ENCODE results near the gene MED12L. TPM values are rescaled to one million over a fixed set of nuclear protein-coding genes. Genes with fewer than 3 reads are reported as not detected.
"Not testable (repeated sequence)": the region's sequence is repeated elsewhere in the genome, so short reads cannot be mapped to it uniquely, and the experiment has no call there.

The MED12L gene
- total and polyA plus RNA-seq, 2 experiments from 2014 or later = 0.07 to 2.7 TPM

DNA sequence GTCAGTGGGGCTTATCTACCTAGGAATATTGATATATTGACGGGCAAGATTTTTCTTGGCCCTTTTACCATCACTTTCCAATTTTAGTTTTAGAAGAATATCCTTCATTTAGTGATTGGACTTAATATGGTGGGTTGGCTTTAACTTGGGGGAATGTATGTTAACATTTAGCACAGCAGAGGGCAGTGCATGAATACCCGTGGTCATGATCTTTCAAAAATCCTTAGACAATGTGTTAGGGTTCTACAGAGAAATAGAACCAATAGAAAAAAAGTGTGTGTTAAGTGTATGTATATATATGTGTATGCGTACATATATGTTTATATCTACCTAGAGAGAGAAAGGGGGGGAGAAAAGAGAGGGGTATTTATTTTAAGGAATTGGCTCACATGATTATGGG lies 80.7 kb downstream of the MED12L start:
- Histone ChIP-seq H3K4me1 (ENCODE audit: insufficient read depth) (no peaks in the 10 kb centered on the region), H3K36me3 (replicated peaks; ENCODE audit: insufficient read depth, low read depth) (no peaks in the 10 kb centered on the region), H3K79me2 (no peaks in the 10 kb centered on the region), H4K20me1 (ENCODE audit: insufficient read depth, poor library complexity, severe bottlenecking) (no peaks in the 10 kb centered on the region), H3K4me2 (no peak overlapping the region), H3K9me2 (replicated peaks; ENCODE audit: insufficient read depth) (no peaks in the 10 kb centered on the region), H3K27me3 (no peaks in the 10 kb centered on the region), H3K9me3 (ENCODE audit: low read depth) (no peaks in the 10 kb centered on the region), H3K4me3 (no peak overlapping the region), H3K27ac (no peak overlapping the region), H2AFZ (no peak overlapping the region)
- 83% methylated on average over 3 of the region's 3 CpGs for WGBS (ENCODE audit: low lambda C conversion rate, missing lambda C conversion rate)
- TF ChIP-seq, protein P1, sequence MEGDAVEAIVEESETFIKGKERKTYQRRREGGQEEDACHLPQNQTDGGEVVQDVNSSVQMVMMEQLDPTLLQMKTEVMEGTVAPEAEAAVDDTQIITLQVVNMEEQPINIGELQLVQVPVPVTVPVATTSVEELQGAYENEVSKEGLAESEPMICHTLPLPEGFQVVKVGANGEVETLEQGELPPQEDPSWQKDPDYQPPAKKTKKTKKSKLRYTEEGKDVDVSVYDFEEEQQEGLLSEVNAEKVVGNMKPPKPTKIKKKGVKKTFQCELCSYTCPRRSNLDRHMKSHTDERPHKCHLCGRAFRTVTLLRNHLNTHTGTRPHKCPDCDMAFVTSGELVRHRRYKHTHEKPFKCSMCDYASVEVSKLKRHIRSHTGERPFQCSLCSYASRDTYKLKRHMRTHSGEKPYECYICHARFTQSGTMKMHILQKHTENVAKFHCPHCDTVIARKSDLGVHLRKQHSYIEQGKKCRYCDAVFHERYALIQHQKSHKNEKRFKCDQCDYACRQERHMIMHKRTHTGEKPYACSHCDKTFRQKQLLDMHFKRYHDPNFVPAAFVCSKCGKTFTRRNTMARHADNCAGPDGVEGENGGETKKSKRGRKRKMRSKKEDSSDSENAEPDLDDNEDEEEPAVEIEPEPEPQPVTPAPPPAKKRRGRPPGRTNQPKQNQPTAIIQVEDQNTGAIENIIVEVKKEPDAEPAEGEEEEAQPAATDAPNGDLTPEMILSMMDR (IDR thresholded peaks at IDR 0.05; ENCODE audit: poor library complexity) = no peak
- no peak for TF ChIP-seq EZH2 (IDR thresholded peaks at IDR 0.05; ENCODE audit: borderline replicate concordance)
- TF ChIP-seq EZH2phosphoT487 (IDR thresholded peaks at IDR 0.05; ENCODE audit: low read depth, severe bottlenecking, unreplicated experiment) = no peak
- no peak for DNase-seq (ENCODE audit: low spot score)

DNA sequence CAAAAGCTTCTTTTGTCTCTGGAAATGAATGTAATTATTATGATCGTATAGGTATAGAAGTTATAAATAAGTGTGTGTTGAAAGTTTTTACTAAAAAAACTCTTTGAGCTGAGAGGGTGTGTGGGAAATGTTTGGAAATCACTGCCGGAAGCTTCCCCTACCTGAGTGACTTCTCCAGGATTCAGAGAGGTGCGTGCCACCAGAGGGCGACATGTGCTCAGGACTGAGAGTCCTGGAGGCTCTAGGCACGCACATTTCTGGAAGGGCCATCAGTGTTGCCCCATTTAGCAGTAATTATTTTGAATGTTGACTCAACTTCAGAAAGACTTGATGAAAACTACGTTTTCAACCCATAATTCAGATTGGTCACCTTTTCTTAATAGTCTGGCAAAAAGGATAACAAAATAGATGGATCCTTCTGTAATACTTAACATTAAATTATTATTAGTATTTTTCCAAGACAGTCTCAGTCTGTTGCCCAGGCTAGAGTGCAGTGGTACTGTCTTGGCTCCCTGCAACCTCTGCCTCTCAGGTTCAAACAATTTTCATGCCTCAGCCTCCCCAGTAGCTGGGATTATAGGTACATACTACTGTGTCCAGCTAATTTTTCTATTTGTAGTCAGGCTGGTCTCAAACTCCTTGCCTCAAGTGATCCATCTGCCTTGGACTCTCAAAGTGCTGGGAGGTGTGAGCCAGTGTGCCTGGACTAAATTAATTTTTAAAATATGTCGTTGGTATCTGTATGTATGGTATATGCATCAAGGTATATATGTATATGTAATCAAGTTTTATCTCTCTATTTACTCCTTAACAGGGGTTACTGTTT lies 83.0 kb downstream of the MED12L start:
- Histone ChIP-seq H3K4me2 (no peak overlapping the region), H3K36me3 (replicated peaks; ENCODE audit: insufficient read depth, low read depth) (no peaks in the 10 kb centered on the region), H3K79me2 (no peaks in the 10 kb centered on the region), H3K27ac (no peak overlapping the region), H3K4me3 (no peak overlapping the region), H3K27me3 (no peaks in the 10 kb centered on the region), H3K4me1 (ENCODE audit: insufficient read depth) (no peaks in the 10 kb centered on the region), H2AFZ (no peak overlapping the region), H3K9me3 (ENCODE audit: low read depth) (no peaks in the 10 kb centered on the region), H3K9me2 (replicated peaks; ENCODE audit: insufficient read depth) (no peaks in the 10 kb centered on the region), H4K20me1 (ENCODE audit: insufficient read depth, poor library complexity, severe bottlenecking) (no peaks in the 10 kb centered on the region)
- TF ChIP-seq EZH2phosphoT487 (IDR thresholded peaks at IDR 0.05; ENCODE audit: low read depth, severe bottlenecking, unreplicated experiment) (no peak), EZH2 (IDR thresholded peaks at IDR 0.05; ENCODE audit: borderline replicate concordance) (no peak)
- TF ChIP-seq, protein P1 (IDR thresholded peaks at IDR 0.05; ENCODE audit: poor library complexity) = peak; percentile 80
- DNase-seq (ENCODE audit: low spot score) = peak; percentile 85
- 22% methylated on average over 7 of the region's 7 CpGs for WGBS (ENCODE audit: low lambda C conversion rate, missing lambda C conversion rate)

- Histone ChIP-seq H4K20me1 (ENCODE audit: insufficient read depth, poor library complexity, severe bottlenecking) (no peaks in the 10 kb centered on the region), H3K36me3 (replicated peaks; ENCODE audit: insufficient read depth, low read depth) (no peaks in the 10 kb centered on the region), H2AFZ (no peak overlapping the region), H3K4me2 (no peak overlapping the region), H3K4me3 (no peak overlapping the region), H3K79me2 (no peaks in the 10 kb centered on the region), H3K27ac (no peak overlapping the region), H3K9me3 (ENCODE audit: low read depth) (no peaks in the 10 kb centered on the region), H3K9me2 (replicated peaks; ENCODE audit: insufficient read depth) (no peaks in the 10 kb centered on the region), H3K27me3 (no peaks in the 10 kb centered on the region), H3K4me1 (ENCODE audit: insufficient read depth) (no peaks in the 10 kb centered on the region)
- TF ChIP-seq EZH2 (IDR thresholded peaks at IDR 0.05; ENCODE audit: borderline replicate concordance) (no peak), EZH2phosphoT487 (IDR thresholded peaks at IDR 0.05; ENCODE audit: low read depth, severe bottlenecking, unreplicated experiment) (no peak)
- TF ChIP-seq, protein P1 (IDR thresholded peaks at IDR 0.05; ENCODE audit: poor library complexity) = no peak
- 97% methylated on average over 9 of the region's 9 CpGs for WGBS (ENCODE audit: low lambda C conversion rate, missing lambda C conversion rate)
- DNase-seq (ENCODE audit: low spot score) = no peak
These were observed 83.9 kb downstream of the MED12L start for GRCh38 chr3:151169262-151169947.

DNA sequence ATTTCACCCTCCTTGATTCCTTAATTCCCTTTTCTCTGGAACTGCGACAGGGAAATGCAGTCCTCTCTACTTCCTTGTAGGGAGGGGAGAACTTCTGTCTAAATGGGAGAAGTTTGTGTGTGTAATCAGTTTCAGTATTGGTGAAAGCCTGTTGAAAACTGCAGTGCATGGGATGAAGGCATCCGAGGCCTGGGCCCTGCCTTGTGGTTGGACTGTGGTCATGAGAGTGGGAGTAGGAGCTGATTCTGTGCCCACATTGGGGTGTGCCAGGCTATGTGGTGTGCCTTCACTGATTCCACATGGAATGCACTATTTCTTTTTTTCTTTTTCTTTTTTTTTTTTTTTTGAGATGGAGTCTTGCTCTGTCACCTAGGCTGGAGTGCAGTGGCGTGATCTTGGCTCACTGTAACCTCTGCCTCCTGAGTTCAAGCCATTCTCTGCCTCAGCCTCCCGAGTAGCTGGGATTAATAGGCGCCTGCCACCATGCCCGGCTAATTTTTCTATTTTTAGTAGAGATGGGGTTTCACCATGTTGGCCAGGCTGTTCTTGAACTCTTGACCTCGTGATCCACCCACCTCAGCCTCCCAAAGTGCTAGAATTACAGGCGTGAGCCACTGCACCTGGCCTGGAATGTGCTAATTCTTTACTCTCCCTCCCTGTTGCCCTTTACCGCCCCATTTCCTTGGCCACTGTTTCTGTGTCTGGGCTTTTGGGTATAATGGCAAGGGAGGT lies 84.7 kb downstream of the MED12L start:
- DNase-seq (ENCODE audit: low spot score); H3K27me3 ChIP-seq; H3K9me2 ChIP-seq (replicated peaks; ENCODE audit: insufficient read depth); H3K4me1 ChIP-seq (ENCODE audit: insufficient read depth); H3K36me3 ChIP-seq (replicated peaks; ENCODE audit: insufficient read depth, low read depth); H3K4me2 ChIP-seq; H2AFZ ChIP-seq; H4K20me1 ChIP-seq (ENCODE audit: insufficient read depth, poor library complexity, severe bottlenecking); H3K9me3 ChIP-seq (ENCODE audit: low read depth); H3K27ac ChIP-seq; H3K79me2 ChIP-seq; H3K4me3 ChIP-seq: not testable (repeated sequence)
- 94% methylated on average over 9 of the region's 9 CpGs for WGBS (ENCODE audit: low lambda C conversion rate, missing lambda C conversion rate)
